ENCODE results near the gene PPFIA3.

The PPFIA3 gene

GRCh38 chr19:49086296-49086695 lies 33.0 kb upstream of the PPFIA3 start:
- H3K4me3 ChIP-seq (ENCODE audit: insufficient read depth, low read length, poor library complexity, severe bottlenecking) = peak overlapping the region; percentile 95
- H3K9me2 ChIP-seq (replicated peaks; ENCODE audit: insufficient read depth, low read length) = no peaks in the 10 kb centered on the region
- peak overlapping the region; percentile 79 for H3K9ac ChIP-seq (ENCODE audit: low read length)
- no peak overlapping the region for H3K27ac ChIP-seq (ENCODE audit: low read depth, low read length)
- peaks cover 27% of the 10 kb centered on the region for H4K20me1 ChIP-seq (ENCODE audit: low read depth, low read length)
- H3K9me3 ChIP-seq (ENCODE audit: insufficient read depth, low read length) = no peaks in the 10 kb centered on the region
- no peak overlapping the region for H2AFZ ChIP-seq (ENCODE audit: low read depth, low read length, severe bottlenecking)
- H3F3A ChIP-seq (ENCODE audit: insufficient read depth) = no peaks in the 10 kb centered on the region
- H3K79me2 ChIP-seq (ENCODE audit: insufficient read depth, low read length) = peaks cover 60% of the 10 kb centered on the region
- peak overlapping the region; percentile 94 for H3K4me2 ChIP-seq (ENCODE audit: low read depth, low read length, poor library complexity, severe bottlenecking)
- no peaks in the 10 kb centered on the region for H3K27me3 ChIP-seq (ENCODE audit: low read length)
- TF ChIP-seq EZH2phosphoT487 (conservative IDR thresholded peaks at IDR 0.05; ENCODE audit: low read length) = no peak
- peaks cover 27% of the 10 kb centered on the region for H3K36me3 ChIP-seq (ENCODE audit: low read length)

GRCh38 chr19:49091391-49092038 lies 27.8 kb upstream of the PPFIA3 start:
- no peak overlapping the region for H3K27ac ChIP-seq (ENCODE audit: low read depth, low read length)
- H3F3A ChIP-seq (ENCODE audit: insufficient read depth) = peaks cover 3% of the 10 kb centered on the region; the same call in 1 of the 2 replicates
- H3K9me2 ChIP-seq (replicated peaks; ENCODE audit: insufficient read depth, low read length) = no peaks in the 10 kb centered on the region
- H3K9me3 ChIP-seq (ENCODE audit: insufficient read depth, low read length) = no peaks in the 10 kb centered on the region
- no peak for TF ChIP-seq EZH2phosphoT487 (conservative IDR thresholded peaks at IDR 0.05; ENCODE audit: low read length)
- no peaks in the 10 kb centered on the region for H3K27me3 ChIP-seq (ENCODE audit: low read length)
- peaks cover 31% of the 10 kb centered on the region for H3K36me3 ChIP-seq (ENCODE audit: low read length)
- H4K20me1 ChIP-seq (ENCODE audit: low read depth, low read length) = peaks cover 23% of the 10 kb centered on the region
- no peak overlapping the region for H3K9ac ChIP-seq (ENCODE audit: low read length)
- H3K4me2 ChIP-seq (ENCODE audit: low read depth, low read length, poor library complexity, severe bottlenecking) = no peak overlapping the region
- no peak overlapping the region for H3K4me3 ChIP-seq (ENCODE audit: insufficient read depth, low read length, poor library complexity, severe bottlenecking)
- no peak overlapping the region for H2AFZ ChIP-seq (ENCODE audit: low read depth, low read length, severe bottlenecking)
- peaks cover 63% of the 10 kb centered on the region for H3K79me2 ChIP-seq (ENCODE audit: insufficient read depth, low read length)

- no peak for TF ChIP-seq EZH2phosphoT487 (conservative IDR thresholded peaks at IDR 0.05; ENCODE audit: low read length)
- no peak for TF ChIP-seq CTCF (IDR thresholded peaks at IDR 0.05; ENCODE audit: insufficient read depth, low read length, poor library complexity, severe bottlenecking)
- Histone ChIP-seq H3K27me3 (ENCODE audit: low read length) (no peaks in the 10 kb centered on the region), H3K36me3 (ENCODE audit: low read length) (peaks cover 19% of the 10 kb centered on the region), H3K9me3 (ENCODE audit: insufficient read depth, low read length) (no peaks in the 10 kb centered on the region), H3K27ac (ENCODE audit: low read depth, low read length) (no peak overlapping the region), H3K9ac (ENCODE audit: low read length) (no peak overlapping the region), H3K79me2 (ENCODE audit: insufficient read depth, low read length) (peaks cover 51% of the 10 kb centered on the region), H3K4me3 (ENCODE audit: insufficient read depth, low read length, poor library complexity, severe bottlenecking) (no peak overlapping the region), H3F3A (ENCODE audit: insufficient read depth) (peaks cover 11% of the 10 kb centered on the region), H4K20me1 (ENCODE audit: low read depth, low read length) (peaks cover 13% of the 10 kb centered on the region; the same call in 1 of the 2 replicates), H2AFZ (ENCODE audit: low read depth, low read length, severe bottlenecking) (no peak overlapping the region), H3K4me2 (ENCODE audit: low read depth, low read length, poor library complexity, severe bottlenecking) (no peak overlapping the region), H3K9me2 (replicated peaks; ENCODE audit: insufficient read depth, low read length) (no peaks in the 10 kb centered on the region)
Observed at GRCh38 chr19:49092686-49093085, 26.7 kb upstream of the PPFIA3 start.

- TF ChIP-seq EZH2phosphoT487 (conservative IDR thresholded peaks at IDR 0.05; ENCODE audit: low read length) = no peak
- no peak for TF ChIP-seq CTCF (IDR thresholded peaks at IDR 0.05; ENCODE audit: insufficient read depth, low read length, poor library complexity, severe bottlenecking)
- Histone ChIP-seq H3K4me3 (ENCODE audit: insufficient read depth, low read length, poor library complexity, severe bottlenecking) (no peak overlapping the region), H3K4me2 (ENCODE audit: low read depth, low read length, poor library complexity, severe bottlenecking) (no peak overlapping the region), H3K9me2 (replicated peaks; ENCODE audit: insufficient read depth, low read length) (no peaks in the 10 kb centered on the region), H3K79me2 (ENCODE audit: insufficient read depth, low read length) (peaks cover 43% of the 10 kb centered on the region), H3F3A (ENCODE audit: insufficient read depth) (peaks cover 11% of the 10 kb centered on the region), H3K9me3 (ENCODE audit: insufficient read depth, low read length) (no peaks in the 10 kb centered on the region), H3K27me3 (ENCODE audit: low read length) (no peaks in the 10 kb centered on the region), H3K27ac (ENCODE audit: low read depth, low read length) (no peak overlapping the region), H3K9ac (ENCODE audit: low read length) (no peak overlapping the region), H2AFZ (ENCODE audit: low read depth, low read length, severe bottlenecking) (no peak overlapping the region), H3K36me3 (ENCODE audit: low read length) (peaks cover 27% of the 10 kb centered on the region), H4K20me1 (ENCODE audit: low read depth, low read length) (peaks cover 3% of the 10 kb centered on the region; the same call in 1 of the 2 replicates)
Observed at GRCh38 chr19:49094505-49095482, 24.6 kb upstream of the PPFIA3 start.

Measured in SU-DHL-6 (cell line).